Transverse colon (tissue), 4 donors: ENCODE measurements around the gene BLM.

ENCODE experiments used
- POLR2A ChIP-seq: fragments of 450-650 bp; IDR thresholded peaks from one replicate; pipeline ENCODE4 v1.6.1; 2016; ENCODE audit warnings: antibody characterized with exemption, mild to moderate bottlenecking, moderate library complexity
- POLR2AphosphoS5 ChIP-seq, 3 donors: sonication (generic); formaldehyde crosslinking; IDR thresholded peaks; one replicate each; pipeline ENCODE4 v1.6.1; 2016; ENCODE audit warnings: antibody characterized with exemption in 3 of 3
- TF ChIP-seq, protein P1 (sequence below), 5 experiments: fragments of 200-600 bp in 3 of 5; fragments of 450-650 bp in 2 of 5; sonication (generic) in 3 of 5; IDR thresholded peaks; 1 replicate in 2 of 5; 2 replicates in 3 of 5; pipeline ENCODE4 v1.5.1; 2016 to 2017; ENCODE audit warnings: antibody characterized with exemption in 5 of 5, inconsistent platforms in 3 of 5, mild to moderate bottlenecking in 2 of 5, moderate library complexity in 1 of 5

GRCh38 chr15:90684281-90684680, 32.9 kb upstream of the BLM start:
- TF ChIP-seq, protein P1, sequence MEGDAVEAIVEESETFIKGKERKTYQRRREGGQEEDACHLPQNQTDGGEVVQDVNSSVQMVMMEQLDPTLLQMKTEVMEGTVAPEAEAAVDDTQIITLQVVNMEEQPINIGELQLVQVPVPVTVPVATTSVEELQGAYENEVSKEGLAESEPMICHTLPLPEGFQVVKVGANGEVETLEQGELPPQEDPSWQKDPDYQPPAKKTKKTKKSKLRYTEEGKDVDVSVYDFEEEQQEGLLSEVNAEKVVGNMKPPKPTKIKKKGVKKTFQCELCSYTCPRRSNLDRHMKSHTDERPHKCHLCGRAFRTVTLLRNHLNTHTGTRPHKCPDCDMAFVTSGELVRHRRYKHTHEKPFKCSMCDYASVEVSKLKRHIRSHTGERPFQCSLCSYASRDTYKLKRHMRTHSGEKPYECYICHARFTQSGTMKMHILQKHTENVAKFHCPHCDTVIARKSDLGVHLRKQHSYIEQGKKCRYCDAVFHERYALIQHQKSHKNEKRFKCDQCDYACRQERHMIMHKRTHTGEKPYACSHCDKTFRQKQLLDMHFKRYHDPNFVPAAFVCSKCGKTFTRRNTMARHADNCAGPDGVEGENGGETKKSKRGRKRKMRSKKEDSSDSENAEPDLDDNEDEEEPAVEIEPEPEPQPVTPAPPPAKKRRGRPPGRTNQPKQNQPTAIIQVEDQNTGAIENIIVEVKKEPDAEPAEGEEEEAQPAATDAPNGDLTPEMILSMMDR (IDR thresholded peaks at IDR 0.05) = no peak
- no peak for TF ChIP-seq POLR2A
- TF ChIP-seq POLR2AphosphoS5 (IDR thresholded peaks at IDR 0.05) = no peak
